ENCODE results near the gene ICAM5.
"Not testable (repeated sequence)": the region's sequence is repeated elsewhere in the genome, so short reads cannot be mapped to it uniquely, and the experiment has no call there.

ICAM5 gene

GRCh38 chr19:10270180-10270615 is 19.6 kb upstream of the ICAM5 start:
- DNase-seq = peak in 1 of 2 donors; percentile 12

DNA sequence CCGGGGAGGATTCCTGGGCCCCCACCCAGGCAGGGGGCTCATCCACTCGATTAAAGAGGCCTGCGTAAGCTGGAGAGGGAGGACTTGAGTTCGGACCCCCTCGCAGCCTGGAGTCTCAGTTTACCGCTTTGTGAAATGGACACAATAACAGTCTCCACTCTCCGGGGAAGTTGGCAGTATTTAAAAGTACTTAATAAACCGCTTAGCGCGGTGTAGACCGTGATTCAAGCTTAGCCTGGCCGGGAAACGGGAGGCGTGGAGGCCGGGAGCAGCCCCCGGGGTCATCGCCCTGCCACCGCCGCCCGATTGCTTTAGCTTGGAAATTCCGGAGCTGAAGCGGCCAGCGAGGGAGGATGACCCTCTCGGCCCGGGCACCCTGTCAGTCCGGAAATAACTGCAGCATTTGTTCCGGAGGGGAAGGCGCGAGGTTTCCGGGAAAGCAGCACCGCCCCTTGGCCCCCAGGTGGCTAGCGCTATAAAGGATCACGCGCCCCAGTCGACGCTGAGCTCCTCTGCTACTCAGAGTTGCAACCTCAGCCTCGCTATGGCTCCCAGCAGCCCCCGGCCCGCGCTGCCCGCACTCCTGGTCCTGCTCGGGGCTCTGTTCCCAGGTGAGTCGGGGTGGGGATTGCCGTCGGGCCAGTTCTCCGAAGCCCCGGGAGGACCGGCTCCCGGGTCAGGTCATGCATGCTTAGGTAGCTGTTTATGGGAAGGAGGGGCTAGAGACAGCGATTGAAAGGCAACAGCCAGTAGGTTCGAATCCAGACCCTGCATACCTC is 18.9 kb upstream of the ICAM5 start, which contains the start of gene ICAM1:
ICAM1 (plus strand) TSS at position 505 of the 779 bp plus-strand sequence; CDS start at position 545, 40 bp downstream.
- DNase-seq = peak in 1 of 2 donors; percentile 47

DNA sequence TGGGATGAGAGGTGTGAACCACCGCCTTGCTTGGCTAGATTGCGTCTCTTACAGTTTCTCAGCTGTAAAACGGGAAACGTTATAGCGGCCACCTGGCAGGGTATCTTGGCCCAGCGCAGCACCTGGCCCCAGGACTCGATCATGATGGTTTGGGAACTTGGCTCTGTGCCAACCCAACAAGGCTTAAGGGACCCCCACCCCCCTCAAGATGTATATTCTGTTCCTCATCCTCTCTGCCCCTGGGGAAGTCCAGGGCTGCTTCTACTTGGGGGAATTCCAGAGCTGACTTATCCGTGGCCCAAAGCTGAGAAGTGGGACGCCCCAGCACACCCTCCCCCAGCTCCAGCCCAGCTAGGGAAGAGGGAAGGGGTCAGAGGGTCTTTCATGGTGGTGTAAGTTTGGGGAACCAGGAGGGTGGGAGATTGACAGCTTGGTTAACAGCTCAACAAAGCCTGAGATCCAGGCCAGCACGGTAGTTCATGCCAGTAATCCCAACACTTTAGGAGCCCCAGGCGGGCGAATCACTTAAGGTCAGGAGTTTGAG is 18.1 kb upstream of the ICAM5 start:
- DNase-seq = no peak

GRCh38 chr19:10274589-10274988 is 15.2 kb upstream of the ICAM5 start:
- no peak for DNase-seq

DNA sequence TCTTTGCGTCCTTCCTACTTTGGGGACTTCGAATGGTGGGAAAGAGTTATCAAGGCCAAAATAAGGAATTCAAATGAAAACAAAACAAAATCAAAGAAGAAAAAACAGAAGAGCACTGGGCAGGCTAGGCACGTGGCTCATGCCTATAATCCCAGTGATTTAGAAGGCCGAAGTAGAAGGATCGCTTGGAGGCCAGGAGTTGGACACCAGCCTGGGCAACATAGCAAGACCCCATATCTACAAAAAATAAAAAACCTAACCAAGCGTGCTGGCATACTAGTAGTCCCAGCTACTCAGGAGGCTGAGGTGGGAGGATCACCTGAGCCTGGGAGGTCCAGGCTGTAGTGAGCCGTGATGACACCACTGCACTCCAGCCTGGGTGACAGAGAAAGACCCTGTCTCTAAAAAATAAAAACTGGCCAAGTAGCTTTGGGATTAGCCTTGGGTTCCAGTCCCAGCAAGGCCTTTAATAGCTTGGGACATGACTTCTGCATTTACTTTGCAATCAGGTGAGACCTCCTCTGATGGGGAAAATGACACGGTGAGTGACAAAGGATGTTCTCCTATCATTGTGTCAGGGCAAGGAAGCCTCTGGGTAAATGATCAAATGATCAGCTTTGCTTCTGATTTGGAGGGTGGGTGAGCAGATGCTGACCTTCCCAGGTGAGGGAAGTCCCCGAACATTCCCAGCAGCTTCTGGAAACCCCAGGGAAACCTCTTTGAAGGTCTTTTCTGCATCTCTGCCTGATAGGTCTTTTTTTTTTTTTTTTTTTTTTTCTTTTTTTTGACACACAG is 11.8 kb upstream of the ICAM5 start:
- DNase-seq = no peak

GRCh38 chr19:10278935-10279334 is 10.8 kb upstream of the ICAM5 start:
- no peak for DNase-seq

- no peak for DNase-seq
Observed at GRCh38 chr19:10279737-10280442, 9.9 kb upstream of the ICAM5 start.

DNA sequence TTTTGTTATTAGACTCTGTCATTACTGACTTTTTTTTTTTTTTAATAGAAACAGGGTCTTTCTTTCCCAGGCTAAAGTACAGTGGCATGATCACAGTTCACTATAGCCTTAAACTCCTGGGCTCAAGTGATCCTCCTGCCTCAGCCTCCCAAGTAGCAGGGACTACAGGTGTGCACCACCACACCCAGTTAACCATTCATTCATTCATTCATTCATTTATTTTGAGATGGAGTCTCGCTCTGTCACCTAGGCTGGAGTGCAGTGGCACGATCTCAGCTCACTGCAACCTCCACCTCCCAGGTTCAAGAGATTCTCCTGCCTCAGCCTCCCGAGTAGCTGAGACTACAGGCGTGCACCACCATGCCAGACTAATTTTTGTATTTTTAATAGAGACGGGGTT is 7.7 kb upstream of the ICAM5 start:
- not testable (repeated sequence) for DNase-seq

- DNase-seq = no peak
Observed at GRCh38 chr19:10283301-10284064, 6.3 kb upstream of the ICAM5 start.

- DNase-seq = no peak
Observed at GRCh38 chr19:10284065-10284959, 5.4 kb upstream of the ICAM5 start.

GRCh38 chr19:10284960-10285278 is 4.8 kb upstream of the ICAM5 start:
- no peak for DNase-seq

DNA sequence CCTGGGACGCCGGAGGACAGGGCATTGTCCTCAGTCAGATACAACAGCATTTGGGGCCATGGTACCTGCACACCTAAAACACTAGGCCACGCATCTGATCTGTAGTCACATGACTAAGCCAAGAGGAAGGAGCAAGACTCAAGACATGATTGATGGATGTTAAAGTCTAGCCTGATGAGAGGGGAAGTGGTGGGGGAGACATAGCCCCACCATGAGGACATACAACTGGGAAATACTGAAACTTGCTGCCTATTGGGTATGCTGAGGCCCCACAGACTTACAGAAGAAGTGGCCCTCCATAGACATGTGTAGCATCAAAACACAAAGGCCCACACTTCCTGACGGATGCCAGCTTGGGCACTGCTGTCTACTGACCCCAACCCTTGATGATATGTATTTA is 4.4 kb upstream of the ICAM5 start:
- no peak for DNase-seq

DNA sequence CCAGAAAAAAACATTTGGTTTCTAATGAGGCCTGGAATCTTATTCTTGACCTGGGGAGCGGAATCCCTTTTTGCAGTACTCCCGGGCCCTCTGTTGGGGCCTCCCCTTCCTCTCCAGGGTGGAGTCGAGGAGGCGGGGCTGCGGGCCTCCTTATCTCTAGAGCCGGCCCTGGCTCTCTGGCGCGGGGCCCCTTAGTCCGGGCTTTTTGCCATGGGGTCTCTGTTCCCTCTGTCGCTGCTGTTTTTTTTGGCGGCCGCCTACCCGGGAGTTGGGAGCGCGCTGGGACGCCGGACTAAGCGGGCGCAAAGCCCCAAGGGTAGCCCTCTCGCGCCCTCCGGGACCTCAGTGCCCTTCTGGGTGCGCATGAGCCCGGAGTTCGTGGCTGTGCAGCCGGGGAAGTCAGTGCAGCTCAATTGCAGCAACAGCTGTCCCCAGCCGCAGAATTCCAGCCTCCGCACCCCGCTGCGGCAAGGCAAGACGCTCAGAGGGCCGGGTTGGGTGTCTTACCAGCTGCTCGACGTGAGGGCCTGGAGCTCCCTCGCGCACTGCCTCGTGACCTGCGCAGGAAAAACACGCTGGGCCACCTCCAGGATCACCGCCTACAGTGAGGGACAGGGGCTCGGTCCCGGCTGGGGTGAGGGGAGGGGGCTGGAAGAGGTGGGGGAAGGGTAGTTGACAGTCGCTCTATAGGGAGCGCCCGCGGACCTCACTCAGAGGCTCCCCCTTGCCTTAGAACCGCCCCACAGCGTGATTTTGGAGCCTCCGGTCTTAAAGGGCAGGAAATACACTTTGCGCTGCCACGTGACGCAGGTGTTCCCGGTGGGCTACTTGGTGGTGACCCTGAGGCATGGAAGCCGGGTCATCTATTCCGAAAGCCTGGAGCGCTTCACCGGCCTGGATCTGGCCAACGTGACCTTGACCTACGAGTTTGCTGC is 2.7 kb upstream of the ICAM5 start, which contains the start of gene ICAM4:
ICAM4 (plus strand) TSS at position 153 of the 935 bp plus-strand sequence; CDS start at position 211, 58 bp downstream.
- no peak for DNase-seq

DNA sequence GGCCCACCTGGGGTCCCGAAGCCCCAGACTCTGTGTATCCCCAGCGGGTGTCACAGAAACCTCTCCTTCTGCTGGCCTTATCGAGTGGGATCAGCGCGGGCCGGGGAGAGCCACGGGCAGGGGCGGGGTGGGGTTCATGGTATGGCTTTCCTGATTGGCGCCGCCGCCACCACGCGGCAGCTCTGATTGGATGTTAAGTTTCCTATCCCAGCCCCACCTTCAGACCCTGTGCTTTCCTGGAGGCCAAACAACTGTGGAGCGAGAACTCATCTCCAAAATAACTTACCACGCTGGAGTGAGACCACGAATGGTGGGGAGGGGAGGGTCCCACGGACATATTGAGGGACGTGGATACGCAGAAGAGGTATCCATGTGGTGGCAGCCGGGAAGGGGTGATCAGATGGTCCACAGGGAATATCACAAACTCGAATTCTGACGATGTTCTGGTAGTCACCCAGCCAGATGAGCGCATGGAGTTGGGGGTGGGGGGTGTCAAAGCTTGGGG is 1.0 kb upstream of the ICAM5 start:
- no peak for DNase-seq

DNA sequence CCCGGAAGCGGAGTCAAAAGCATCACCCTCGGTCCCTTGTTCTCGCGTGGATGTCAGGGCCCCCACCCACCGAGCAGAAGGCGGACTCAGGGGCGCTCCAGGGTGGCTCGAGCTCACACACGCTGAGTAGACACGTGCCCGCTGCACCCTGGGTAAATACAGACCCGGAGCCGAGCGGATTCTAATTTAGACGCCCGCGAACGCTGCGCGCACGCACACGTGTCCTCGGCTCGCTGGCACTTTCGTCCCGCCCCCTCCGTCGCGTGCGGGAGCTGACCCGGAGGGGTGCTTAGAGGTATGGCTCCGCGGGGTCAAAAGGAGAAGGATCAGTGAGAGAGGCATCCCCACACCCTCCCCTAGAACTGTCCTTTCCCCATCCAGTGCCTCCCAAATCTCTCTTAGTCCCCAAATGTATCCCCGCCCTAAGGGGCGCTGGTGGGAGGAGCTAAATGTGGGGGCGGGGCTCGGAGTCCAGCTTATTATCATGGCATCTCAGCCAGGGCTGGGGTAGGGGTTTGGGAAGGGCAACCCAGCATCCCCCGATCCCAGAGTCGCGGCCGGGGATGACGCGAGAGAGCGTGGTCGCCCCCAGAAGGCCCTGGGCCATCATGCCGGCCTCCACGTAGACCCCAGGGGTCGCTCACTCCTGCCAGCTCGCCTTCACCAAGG is 451 bp upstream of the ICAM5 start:
- peak in 1 of 2 donors; percentile 19 for DNase-seq

DNA sequence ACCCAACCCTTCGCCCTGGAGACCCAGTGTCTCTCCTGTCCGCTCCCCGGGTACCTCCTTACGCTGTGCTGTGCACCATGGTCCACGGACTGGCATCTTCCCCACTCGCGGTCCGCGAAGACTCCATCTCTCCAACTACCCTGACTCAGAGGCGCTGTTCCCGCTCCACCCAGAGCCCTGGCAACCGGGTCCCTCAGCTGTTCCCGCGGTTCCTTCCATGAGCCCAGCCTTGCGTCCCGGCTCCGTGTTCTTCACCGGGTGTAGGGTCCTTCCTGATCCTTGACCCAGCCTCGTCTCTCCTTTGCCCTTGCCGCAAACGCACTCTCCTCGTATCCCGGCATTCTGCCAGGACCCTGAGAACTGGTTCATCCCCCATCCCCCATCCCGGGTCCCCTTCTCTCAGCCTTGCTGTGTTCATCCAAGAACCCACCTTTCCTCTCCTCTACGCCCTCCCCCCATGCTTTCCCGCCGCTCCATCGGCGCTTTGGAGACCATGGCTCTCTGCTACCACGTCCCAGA is 664 bp downstream of the ICAM5 start:
- DNase-seq = no peak

DNA sequence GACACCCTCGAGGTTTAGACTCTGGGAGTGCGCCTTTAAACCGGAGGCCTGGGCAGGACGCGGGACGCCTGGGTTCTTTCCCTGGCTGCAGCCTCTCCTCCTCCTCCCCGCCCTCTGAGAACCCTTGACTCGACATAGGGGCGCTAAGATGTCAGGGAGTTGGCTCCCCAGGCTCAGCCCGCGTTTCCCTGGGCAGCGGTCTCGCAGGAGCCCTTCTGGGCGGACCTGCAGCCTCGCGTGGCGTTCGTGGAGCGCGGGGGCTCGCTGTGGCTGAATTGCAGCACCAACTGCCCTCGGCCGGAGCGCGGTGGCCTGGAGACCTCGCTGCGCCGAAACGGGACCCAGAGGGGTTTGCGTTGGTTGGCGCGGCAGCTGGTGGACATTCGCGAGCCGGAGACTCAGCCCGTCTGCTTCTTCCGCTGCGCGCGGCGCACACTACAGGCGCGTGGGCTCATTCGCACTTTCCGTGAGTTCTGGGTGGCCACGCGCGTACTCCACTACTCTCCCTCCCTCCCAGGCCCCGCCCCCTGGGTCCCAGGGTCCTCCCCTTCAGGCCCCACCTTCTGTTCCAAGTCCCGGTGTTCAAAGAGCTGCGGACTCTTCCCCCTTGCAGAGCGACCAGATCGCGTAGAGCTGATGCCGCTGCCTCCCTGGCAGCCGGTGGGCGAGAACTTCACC is 1.3 kb downstream of the ICAM5 start:
- DNase-seq = no peak

- DNase-seq = no peak
Observed at GRCh38 chr19:10291554-10292205, 1.9 kb downstream of the ICAM5 start.

Data from hippocampal formation (tissue), 2 donors.